ENCODE results near the gene APLF.
"Not testable (repeated sequence)": the region's sequence is repeated elsewhere in the genome, so short reads cannot be mapped to it uniquely, and the experiment has no call there.

Gene APLF

DNA sequence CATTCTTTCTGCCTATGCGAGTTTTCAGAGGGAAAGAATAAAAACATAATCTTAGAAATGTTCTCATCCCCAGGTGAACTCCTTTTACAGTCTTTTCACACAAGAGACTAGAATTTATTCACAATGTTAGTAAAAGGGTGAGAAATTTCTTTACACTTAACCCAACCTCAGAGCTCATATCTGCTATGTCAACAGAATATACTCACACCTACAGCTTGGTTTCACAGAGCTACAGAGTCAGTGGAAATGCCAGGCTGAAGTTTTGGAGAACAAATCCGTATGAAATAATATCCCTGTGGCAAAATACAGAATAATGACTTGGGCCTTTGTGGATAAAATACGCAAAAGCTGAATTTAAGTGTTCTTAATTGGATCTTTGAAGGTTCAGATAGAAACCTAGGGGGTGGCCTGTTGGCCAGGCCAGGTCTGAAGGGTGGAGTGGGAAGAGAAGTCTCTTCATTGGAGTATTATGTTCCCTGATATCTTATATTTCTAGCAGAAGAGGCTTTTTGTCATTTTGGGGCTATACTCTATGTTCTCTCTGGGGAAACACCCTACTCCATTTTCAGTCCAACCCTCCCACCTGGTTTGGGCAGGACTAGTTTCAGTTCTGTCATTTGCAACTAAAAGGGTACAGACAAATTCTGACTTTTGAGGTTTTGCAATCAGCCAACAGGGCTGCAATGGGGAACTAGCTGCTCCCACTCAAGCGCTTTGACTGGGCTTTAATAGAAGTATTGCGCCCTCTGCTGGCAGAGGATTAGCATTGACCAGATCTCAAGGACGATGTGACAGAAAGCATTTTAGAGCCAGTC lies 26.0 kb upstream of the APLF start:
- peak; percentile 71 to 74 for DNase-seq (ENCODE audit: low read depth in 2 of 2)

- DNase-seq (ENCODE audit: low read depth in 2 of 2) = no peak
These were observed 25.4 kb upstream of the APLF start for GRCh38 chr2:68441994-68442322.

DNA sequence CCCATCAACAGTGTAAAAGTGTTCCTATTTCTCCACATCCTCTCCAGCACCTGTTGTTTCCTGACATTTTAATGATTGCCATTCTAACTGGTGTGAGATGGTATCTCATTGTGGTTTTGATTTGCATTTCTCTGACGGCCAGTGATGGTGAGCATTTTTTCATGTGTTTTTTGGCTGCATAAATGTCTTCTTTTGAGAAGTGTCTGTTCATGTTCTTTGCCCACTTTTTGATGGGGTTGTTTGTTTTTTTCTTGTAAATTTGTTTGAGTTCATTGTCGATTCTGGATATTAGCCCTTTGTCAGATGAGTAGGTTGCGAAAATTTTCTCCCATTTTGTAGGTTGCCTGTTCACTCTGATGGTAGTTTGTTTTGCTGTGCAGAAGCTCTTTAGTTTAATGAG lies 21.0 kb upstream of the APLF start:
- not testable (repeated sequence) for DNase-seq (ENCODE audit: low read depth in 2 of 2)

- no peak for DNase-seq (ENCODE audit: low read depth in 2 of 2)
These were observed 20.3 kb upstream of the APLF start for GRCh38 chr2:68447118-68447517.

- no peak for DNase-seq (ENCODE audit: low read depth in 2 of 2)
These were observed 18.4 kb upstream of the APLF start for GRCh38 chr2:68448671-68449653.

- no peak for DNase-seq (ENCODE audit: low read depth in 2 of 2)
These were observed 15.1 kb upstream of the APLF start for GRCh38 chr2:68452158-68452900.

GRCh38 chr2:68453761-68454360 lies 13.5 kb upstream of the APLF start:
- no peak for DNase-seq (ENCODE audit: low read depth in 2 of 2)

DNA sequence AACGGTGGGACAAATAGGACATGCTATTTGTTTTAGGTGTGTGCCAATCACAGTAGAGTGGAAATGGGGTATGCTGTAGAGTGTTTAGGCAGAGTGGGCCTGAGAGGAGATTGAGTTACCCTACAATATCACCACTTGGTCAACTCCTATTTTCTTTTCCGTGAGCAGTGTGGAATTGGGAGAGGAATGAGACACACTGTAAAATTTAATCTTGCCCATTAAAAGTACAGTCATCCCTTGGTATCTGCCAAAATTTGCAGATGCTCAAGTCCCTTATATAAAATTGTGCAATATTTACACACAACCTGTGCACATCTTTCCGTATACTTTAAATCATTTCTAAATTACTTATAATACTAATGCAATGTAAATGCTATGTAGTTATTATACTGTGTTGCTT lies 12.7 kb upstream of the APLF start:
- no peak for DNase-seq (ENCODE audit: low read depth in 2 of 2)

DNA sequence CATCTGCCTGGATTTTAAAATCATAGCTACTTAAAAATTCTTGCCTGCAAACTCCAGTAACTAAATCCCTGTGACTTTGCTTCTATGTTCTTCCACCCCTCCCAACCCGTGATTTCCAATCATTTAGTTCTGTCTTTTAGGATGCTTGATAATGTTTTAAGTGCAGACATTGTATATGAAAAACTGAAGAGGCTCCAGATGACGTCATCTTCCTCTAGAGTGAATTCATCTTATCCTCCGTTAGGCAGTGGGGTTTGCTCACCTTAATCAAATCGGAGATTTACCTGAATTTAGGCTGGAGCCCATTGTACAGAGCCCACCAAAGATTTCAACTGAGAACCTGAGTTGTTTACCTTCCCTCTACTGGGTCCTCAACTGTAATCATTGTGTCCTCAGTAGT lies 11.2 kb upstream of the APLF start:
- DNase-seq (ENCODE audit: low read depth in 2 of 2) = no peak

DNA sequence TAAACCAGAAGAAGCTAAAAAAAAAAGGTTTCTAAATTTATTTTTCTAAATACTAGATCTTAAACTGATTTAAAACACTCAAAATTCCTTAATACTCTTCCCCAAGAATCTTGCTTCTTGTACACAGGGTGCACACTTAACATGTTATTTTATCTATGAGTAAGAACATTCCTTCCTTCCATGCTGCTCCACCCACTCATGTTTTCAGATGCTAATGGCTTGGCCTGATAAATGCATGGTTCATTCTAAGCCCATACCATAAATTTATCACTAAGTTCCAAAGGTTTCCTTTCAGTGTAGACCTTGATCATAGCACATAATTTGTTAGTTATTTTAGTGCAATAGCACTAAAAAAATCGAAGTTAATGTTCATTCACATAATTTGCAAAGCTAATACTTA lies 8.4 kb upstream of the APLF start:
- no peak for DNase-seq (ENCODE audit: low read depth in 2 of 2)

GRCh38 chr2:68463287-68463877 lies 4.0 kb upstream of the APLF start:
- no peak for DNase-seq (ENCODE audit: low read depth in 2 of 2)

- no peak for DNase-seq (ENCODE audit: low read depth in 2 of 2)
These were observed 2.7 kb upstream of the APLF start for GRCh38 chr2:68464651-68465050.

- peak; percentile 26 to 34 for DNase-seq (ENCODE audit: low read depth in 2 of 2)
These were observed 2.1 kb upstream of the APLF start for GRCh38 chr2:68465081-68465916.

GRCh38 chr2:68466361-68466777 lies 1.0 kb upstream of the APLF start:
- DNase-seq (ENCODE audit: low read depth in 2 of 2) = peak; percentile 51 to 56

DNA sequence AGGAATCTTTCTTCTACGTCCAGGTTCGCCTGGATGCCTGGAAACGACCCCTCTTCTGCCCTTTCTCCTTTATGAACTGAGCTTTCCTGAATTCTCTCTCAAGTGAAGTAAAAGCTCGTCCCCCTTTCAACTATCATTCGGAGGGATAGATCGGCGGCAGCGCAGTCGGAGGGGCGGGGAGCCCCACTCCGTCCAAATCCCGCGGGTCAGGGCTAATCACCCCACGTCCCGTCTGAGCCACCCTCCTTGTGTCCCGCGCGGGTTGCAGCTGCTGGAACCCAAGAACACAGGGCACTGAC lies 658 bp upstream of the APLF start:
- no peak for DNase-seq (ENCODE audit: low read depth in 2 of 2)

- DNase-seq (ENCODE audit: low read depth in 2 of 2) = no peak
These were observed 1.4 kb downstream of the APLF start for GRCh38 chr2:68468801-68469200.

GRCh38 chr2:68469935-68470334 lies 2.5 kb downstream of the APLF start:
- DNase-seq (ENCODE audit: low read depth in 2 of 2) = no peak

GRCh38 chr2:68471385-68471784 lies 4.0 kb downstream of the APLF start:
- DNase-seq (ENCODE audit: low read depth in 2 of 2) = no peak

DNA sequence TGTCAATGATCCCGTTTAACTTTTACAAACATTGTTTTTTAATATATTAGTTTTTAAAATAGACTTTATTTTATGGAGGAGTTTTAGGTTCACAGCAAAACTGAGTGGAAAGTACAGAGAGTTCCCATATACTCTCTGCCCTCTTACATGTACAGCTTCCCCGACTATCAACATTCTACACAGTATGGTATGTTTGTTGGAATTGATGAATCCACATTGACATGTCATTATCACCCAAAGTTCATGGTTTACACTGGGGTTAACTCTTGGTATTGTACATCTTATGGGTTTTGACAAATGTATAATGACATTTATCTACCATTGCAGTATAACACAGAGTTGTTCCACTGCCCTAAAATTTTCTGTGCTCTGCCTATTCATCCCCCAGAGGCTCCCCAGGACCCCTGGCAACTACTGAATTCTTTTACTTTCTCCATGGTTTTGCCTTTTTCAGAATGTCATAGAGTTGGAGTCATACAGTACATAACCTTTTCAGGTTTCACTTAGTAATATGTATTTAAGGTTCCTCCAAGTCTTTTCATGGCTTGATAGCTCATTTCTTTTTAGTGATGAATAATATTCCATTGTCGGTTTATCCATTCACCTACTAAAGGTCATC lies 5.5 kb downstream of the APLF start:
- DNase-seq (ENCODE audit: low read depth in 2 of 2) = no peak

- no peak for DNase-seq (ENCODE audit: low read depth in 2 of 2)
These were observed 7.7 kb downstream of the APLF start for GRCh38 chr2:68475110-68475509.

Measured in stimulated activated CD8-positive, alpha-beta memory T cell treated with anti-CD3 and anti-CD28 coated beads, Interleukin-15, amount 100 ng/mL, for 48 hours (primary cell).